CD4-positive, alpha-beta T cell (primary cell): ENCODE measurements around the gene OTULINL. TPM values are rescaled to one million over a fixed set of nuclear protein-coding genes. Genes with fewer than 3 reads are reported as not detected.

Source experiments
- ATAC-seq: fragments of 200-7000 bp; cut with Tn5 transposase; one replicate; pipeline ENCODE4 v1.10.0; 2022; ENCODE audit warnings: mild to moderate bottlenecking; ENCODE audit not compliant: poor library complexity
- CTCF ChIA-PET: fragments of 350-600 bp; sonication (Branson Sonifier 250); formaldehyde crosslinking; loops from one replicate; lab custom pipeline; 2021; ENCODE audit warnings: antibody characterized with exemption, inconsistent platforms; lab: Charles Lee
- POLR2A ChIA-PET: fragments of 350-600 bp; sonication (Branson Sonifier 250); formaldehyde crosslinking; loops from one replicate; lab custom pipeline; 2021; ENCODE audit warnings: antibody characterized with exemption, inconsistent platforms; lab: Charles Lee
- DNase-seq, 14 experiments: peaks; one replicate each; pipeline ENCODE4 v3.0.0-alpha.2; 2013 to 2020; ENCODE audit warnings: mixed read lengths in 2 of 14
- H3K27ac ChIP-seq, 2 donors: one replicate each; pipeline versions ENCODE4 v1.5.1 to v1.7.0; 2013; ENCODE audit warnings: low read length in 2 of 2, low read depth in 1 of 2, mild to moderate bottlenecking in 1 of 2
- H3K27me3 ChIP-seq, 2 experiments: 1 replicate in 1 of 2; 2 replicates in 1 of 2; pipeline versions ENCODE4 v1.6.1 to v1.7.0; 2013; ENCODE audit warnings: low read length in 2 of 2, control low read depth in 1 of 2, mild to moderate bottlenecking in 1 of 2, moderate library complexity in 1 of 2; ENCODE audit not compliant: insufficient read depth in 2 of 2, control insufficient read depth in 1 of 2
- H3K36me3 ChIP-seq: one replicate; pipeline ENCODE4 v1.6.1; 2013; ENCODE audit warnings: low read length, control low read depth; ENCODE audit not compliant: insufficient read depth
- H3K4me1 ChIP-seq: one replicate; pipeline ENCODE4 v1.6.1; 2013; ENCODE audit warnings: low read length, control low read depth; ENCODE audit not compliant: insufficient read depth
- H3K4me3 ChIP-seq: one replicate; pipeline ENCODE4 v1.5.1; 2013; ENCODE audit warnings: mild to moderate bottlenecking, low read length, moderate library complexity
- H3K9me3 ChIP-seq, 2 experiments: 1 replicate in 1 of 2; 2 replicates in 1 of 2; pipeline versions ENCODE4 v1.6.1 to v1.7.0; 2013; ENCODE audit warnings: low read length in 2 of 2, mild to moderate bottlenecking in 2 of 2, control low read depth in 1 of 2, moderate library complexity in 1 of 2; ENCODE audit not compliant: control insufficient read depth in 1 of 2, insufficient read depth in 1 of 2
- H3K27ac Mint-ChIP-seq: one replicate; pipeline ENCODE4 v1.8.0; 2020; ENCODE audit warnings: mixed read lengths
- H3K27me3 Mint-ChIP-seq: one replicate; pipeline ENCODE4 v1.8.0; 2021; ENCODE audit warnings: mixed read lengths
- H3K36me3 Mint-ChIP-seq: one replicate; pipeline ENCODE4 v1.8.0; 2021; ENCODE audit warnings: low read depth, mixed read lengths
- H3K4me1 Mint-ChIP-seq: one replicate; pipeline ENCODE4 v1.8.0; 2021; ENCODE audit warnings: low read depth, mixed read lengths
- H3K4me3 Mint-ChIP-seq: one replicate; pipeline ENCODE4 v1.8.0; 2020; ENCODE audit warnings: mild to moderate bottlenecking, mixed read lengths
- H3K9me3 Mint-ChIP-seq: one replicate; pipeline ENCODE4 v1.8.0; 2020; ENCODE audit warnings: mixed read lengths
- CTCF ChIP-seq: fragments of 200-600 bp; IDR thresholded peaks from one replicate; pipeline ENCODE4 v1.8.0; 2022; ENCODE audit warnings: antibody characterized with exemption, mild to moderate bottlenecking
- intact Hi-C, 2 experiments: fragments of 100-400 bp; cut with DNase I in 1 of 2; cut with micrococcal nuclease in 1 of 2; formaldehyde crosslinking; loops; one replicate each; pipeline versions ENCODE4 v1.15.1 to v1.9.0; 2023 to 2025; cut with DNase I, micrococcal nuclease
- total RNA-seq, 174 experiments: library from RNA in 2 of 174; stranded (reverse) in 2 of 174; gene quantifications; one replicate each; pipeline ENCODE4 v1.2.3 and lab custom pipeline; 2021 to 2026

Gene OTULINL
- total RNA-seq, 2 experiments from 2014 or later, result 55.6 to 60.9 TPM

GRCh38 chr5:14590949-14591348 lies 9.4 kb downstream of the OTULINL start:
- Mint-ChIP-seq H3K9me3 (no peaks in the 10 kb centered on the region), H3K4me3 (no peak overlapping the region), H3K27me3 (no peaks in the 10 kb centered on the region), H3K36me3 (no peaks in the 10 kb centered on the region), H3K4me1 (peaks cover 90% of the 10 kb centered on the region), H3K27ac (peak overlapping the region; percentile 91)
- ATAC-seq, result no peak
- intact Hi-C loops, result no loop called here
- TF ChIP-seq CTCF, result no peak
- no peaks in the 10 kb centered on the region for H3K27me3 ChIP-seq
- peaks cover 62% of the 10 kb centered on the region for H3K4me1 ChIP-seq
- no peak for DNase-seq
- no peak overlapping the region for H3K27ac ChIP-seq
- ChIA-PET CTCF (no interaction called here), POLR2A (interaction anchor here (1.5 to 5.7 kb wide), 2 partner anchors 8 to 178 kb away, joined by 3 to 85 read pairs; partner anchors contain the start of gene OTULINL)
- H3K4me3 ChIP-seq, result no peak overlapping the region
- H3K9me3 ChIP-seq, result no peaks in the 10 kb centered on the region
- H3K36me3 ChIP-seq, result no peaks in the 10 kb centered on the region

GRCh38 chr5:14591548-14591947 lies 10.0 kb downstream of the OTULINL start:
- POLR2A ChIA-PET, result interaction anchor here (1.0 to 5.7 kb wide), 2 partner anchors 8 to 21 kb away, joined by 3 to 85 read pairs; partner anchors contain the start of gene OTULINL
- ATAC-seq, result no peak
- H3K9me3 Mint-ChIP-seq, result no peaks in the 10 kb centered on the region
- Histone ChIP-seq H3K9me3 (no peaks in the 10 kb centered on the region), H3K4me3 (no peak overlapping the region), H3K36me3 (no peaks in the 10 kb centered on the region), H3K27me3 (no peaks in the 10 kb centered on the region), H3K4me1 (peaks cover 68% of the 10 kb centered on the region), H3K27ac (no peak overlapping the region)
- peaks cover 93% of the 10 kb centered on the region for H3K4me1 Mint-ChIP-seq
- TF ChIP-seq CTCF, result no peak
- H3K4me3 Mint-ChIP-seq, result no peak overlapping the region
- H3K27me3 Mint-ChIP-seq, result no peaks in the 10 kb centered on the region
- H3K36me3 Mint-ChIP-seq, result no peaks in the 10 kb centered on the region
- intact Hi-C loops, result no loop called here
- CTCF ChIA-PET, result interaction anchor here (1.0 kb wide), 2 partner anchors 57 to 75 kb away, joined by 3 read pairs; no protein-coding TSS in a partner anchor
- DNase-seq, result peak in 1 of 14 experiments; percentile 19
- H3K27ac Mint-ChIP-seq, result peak overlapping the region; percentile 91

GRCh38 chr5:14593326-14594021 lies 11.9 kb downstream of the OTULINL start:
- no peak overlapping the region for H3K4me3 ChIP-seq
- H3K4me3 Mint-ChIP-seq, result peak overlapping the region; percentile 75
- no peaks in the 10 kb centered on the region for H3K9me3 ChIP-seq
- TF ChIP-seq CTCF, result no peak
- intact Hi-C loops, result loop anchor here in 1 of 2 experiments (1.0 kb wide), 1 partner anchor 11 kb away; no protein-coding TSS in a partner anchor
- no peaks in the 10 kb centered on the region for H3K36me3 ChIP-seq
- peak in 4 of 14 experiments; percentile 26 to 70 (median 37) for DNase-seq
- peak; percentile 26 for ATAC-seq
- peaks cover 80% of the 10 kb centered on the region for H3K4me1 ChIP-seq
- no peaks in the 10 kb centered on the region for H3K36me3 Mint-ChIP-seq
- H3K27ac Mint-ChIP-seq, result peak overlapping the region; percentile 91
- peak overlapping the region in 1 of 2 donors; percentile 81 for H3K27ac ChIP-seq
- no peaks in the 10 kb centered on the region for H3K9me3 Mint-ChIP-seq
- no peaks in the 10 kb centered on the region for H3K27me3 Mint-ChIP-seq
- no peaks in the 10 kb centered on the region for H3K27me3 ChIP-seq
- CTCF ChIA-PET, result interaction anchor here (2.2 kb wide), 1 partner anchor 11 kb away, joined by 13 read pairs; the partner anchor contains the start of gene OTULINL
- peaks cover 93% of the 10 kb centered on the region for H3K4me1 Mint-ChIP-seq
- POLR2A ChIA-PET, result interaction anchor here (0.6 to 5.7 kb wide), 4 partner anchors 10 to 216 kb away, joined by 3 to 85 read pairs (median 3); partner anchors contain the start of gene OTULINL
